Measurements from ENCODE around the gene WRNIP1. TPM values are rescaled to one million over a fixed set of nuclear protein-coding genes. Genes with fewer than 3 reads are reported as not detected.
A peak's percentile ranks its signal among the peaks of the same experiment; 100 is the strongest.

WRNIP1 gene
- total and polyA plus RNA-seq, 9 of the 15 experiments (the other 6 are each of a cell fraction or from before 2014, with no cell fraction given): 13.2 to 63.6 (median 48.6) TPM

GRCh38 chr6:2765896-2766766, 938 bp downstream of the WRNIP1 start (continued):
- TF ChIP-seq, protein P1, sequence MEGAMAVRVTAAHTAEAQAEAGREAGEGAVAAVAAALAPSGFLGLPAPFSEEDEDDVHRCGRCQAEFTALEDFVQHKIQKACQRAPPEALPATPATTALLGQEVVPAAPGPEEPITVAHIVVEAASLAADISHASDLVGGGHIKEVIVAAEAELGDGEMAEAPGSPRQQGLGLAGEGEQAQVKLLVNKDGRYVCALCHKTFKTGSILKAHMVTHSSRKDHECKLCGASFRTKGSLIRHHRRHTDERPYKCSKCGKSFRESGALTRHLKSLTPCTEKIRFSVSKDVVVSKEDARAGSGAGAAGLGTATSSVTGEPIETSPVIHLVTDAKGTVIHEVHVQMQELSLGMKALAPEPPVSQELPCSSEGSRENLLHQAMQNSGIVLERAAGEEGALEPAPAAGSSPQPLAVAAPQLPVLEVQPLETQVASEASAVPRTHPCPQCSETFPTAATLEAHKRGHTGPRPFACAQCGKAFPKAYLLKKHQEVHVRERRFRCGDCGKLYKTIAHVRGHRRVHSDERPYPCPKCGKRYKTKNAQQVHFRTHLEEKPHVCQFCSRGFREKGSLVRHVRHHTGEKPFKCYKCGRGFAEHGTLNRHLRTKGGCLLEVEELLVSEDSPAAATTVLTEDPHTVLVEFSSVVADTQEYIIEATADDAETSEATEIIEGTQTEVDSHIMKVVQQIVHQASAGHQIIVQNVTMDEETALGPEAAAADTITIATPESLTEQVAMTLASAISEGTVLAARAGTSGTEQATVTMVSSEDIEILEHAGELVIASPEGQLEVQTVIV (CRISPR knock-in tag; IDR thresholded peaks at IDR 0.05; ENCODE audit: borderline replicate concordance): no peak
- TF ChIP-seq, protein P2, sequence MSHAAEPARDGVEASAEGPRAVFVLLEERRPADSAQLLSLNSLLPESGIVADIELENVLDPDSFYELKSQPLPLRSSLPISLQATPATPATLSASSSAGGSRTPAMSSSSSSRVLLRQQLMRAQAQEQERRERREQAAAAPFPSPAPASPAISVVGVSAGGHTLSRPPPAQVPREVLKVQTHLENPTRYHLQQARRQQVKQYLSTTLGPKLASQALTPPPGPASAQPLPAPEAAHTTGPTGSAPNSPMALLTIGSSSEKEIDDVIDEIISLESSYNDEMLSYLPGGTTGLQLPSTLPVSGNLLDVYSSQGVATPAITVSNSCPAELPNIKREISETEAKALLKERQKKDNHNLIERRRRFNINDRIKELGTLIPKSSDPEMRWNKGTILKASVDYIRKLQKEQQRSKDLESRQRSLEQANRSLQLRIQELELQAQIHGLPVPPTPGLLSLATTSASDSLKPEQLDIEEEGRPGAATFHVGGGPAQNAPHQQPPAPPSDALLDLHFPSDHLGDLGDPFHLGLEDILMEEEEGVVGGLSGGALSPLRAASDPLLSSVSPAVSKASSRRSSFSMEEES (CRISPR knock-in tag; IDR thresholded peaks at IDR 0.05): no peak
- TF ChIP-seq SMAD4 (CRISPR knock-in tag; conservative IDR thresholded peaks at IDR 0.05) (0 out of 2 replicates have a peak, but pooled peaks have one; percentile 3), SAFB (IDR thresholded peaks at IDR 0.05; ENCODE audit: borderline replicate concordance, low read depth, low read length) (peak; percentile 22; the same call in 1 of the 2 replicates), MCM3 (IDR thresholded peaks at IDR 0.05) (no peak), HOMEZ (CRISPR knock-in tag; IDR thresholded peaks at IDR 0.05) (no peak), SNIP1 (IDR thresholded peaks at IDR 0.05; ENCODE audit: low read depth) (no peak), ZNF830 (CRISPR knock-in tag; IDR thresholded peaks at IDR 0.05) (no peak), CHCHD3 (CRISPR knock-in tag; IDR thresholded peaks at IDR 0.05) (no peak), E2F5 (CRISPR knock-in tag; IDR thresholded peaks at IDR 0.05) (no peak), HDAC8 (tag; IDR thresholded peaks at IDR 0.05) (no peak), RNF2 (IDR thresholded peaks at IDR 0.05) (no peak), U2AF1 (optimal IDR thresholded peaks at IDR 0.05; ENCODE audit: low read depth, low read length) (no peak)
- TF ChIP-seq, protein P3, sequence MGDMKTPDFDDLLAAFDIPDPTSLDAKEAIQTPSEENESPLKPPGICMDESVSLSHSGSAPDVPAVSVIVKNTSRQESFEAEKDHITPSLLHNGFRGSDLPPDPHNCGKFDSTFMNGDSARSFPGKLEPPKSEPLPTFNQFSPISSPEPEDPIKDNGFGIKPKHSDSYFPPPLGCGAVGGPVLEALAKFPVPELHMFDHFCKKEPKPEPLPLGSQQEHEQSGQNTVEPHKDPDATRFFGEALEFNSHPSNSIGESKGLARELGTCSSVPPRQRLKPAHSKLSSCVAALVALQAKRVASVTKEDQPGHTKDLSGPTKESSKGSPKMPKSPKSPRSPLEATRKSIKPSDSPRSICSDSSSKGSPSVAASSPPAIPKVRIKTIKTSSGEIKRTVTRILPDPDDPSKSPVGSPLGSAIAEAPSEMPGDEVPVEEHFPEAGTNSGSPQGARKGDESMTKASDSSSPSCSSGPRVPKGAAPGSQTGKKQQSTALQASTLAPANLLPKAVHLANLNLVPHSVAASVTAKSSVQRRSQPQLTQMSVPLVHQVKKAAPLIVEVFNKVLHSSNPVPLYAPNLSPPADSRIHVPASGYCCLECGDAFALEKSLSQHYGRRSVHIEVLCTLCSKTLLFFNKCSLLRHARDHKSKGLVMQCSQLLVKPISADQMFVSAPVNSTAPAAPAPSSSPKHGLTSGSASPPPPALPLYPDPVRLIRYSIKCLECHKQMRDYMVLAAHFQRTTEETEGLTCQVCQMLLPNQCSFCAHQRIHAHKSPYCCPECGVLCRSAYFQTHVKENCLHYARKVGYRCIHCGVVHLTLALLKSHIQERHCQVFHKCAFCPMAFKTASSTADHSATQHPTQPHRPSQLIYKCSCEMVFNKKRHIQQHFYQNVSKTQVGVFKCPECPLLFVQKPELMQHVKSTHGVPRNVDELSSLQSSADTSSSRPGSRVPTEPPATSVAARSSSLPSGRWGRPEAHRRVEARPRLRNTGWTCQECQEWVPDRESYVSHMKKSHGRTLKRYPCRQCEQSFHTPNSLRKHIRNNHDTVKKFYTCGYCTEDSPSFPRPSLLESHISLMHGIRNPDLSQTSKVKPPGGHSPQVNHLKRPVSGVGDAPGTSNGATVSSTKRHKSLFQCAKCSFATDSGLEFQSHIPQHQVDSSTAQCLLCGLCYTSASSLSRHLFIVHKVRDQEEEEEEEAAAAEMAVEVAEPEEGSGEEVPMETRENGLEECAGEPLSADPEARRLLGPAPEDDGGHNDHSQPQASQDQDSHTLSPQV (IDR thresholded peaks at IDR 0.05): no peak
- TF ChIP-seq, protein P4, sequence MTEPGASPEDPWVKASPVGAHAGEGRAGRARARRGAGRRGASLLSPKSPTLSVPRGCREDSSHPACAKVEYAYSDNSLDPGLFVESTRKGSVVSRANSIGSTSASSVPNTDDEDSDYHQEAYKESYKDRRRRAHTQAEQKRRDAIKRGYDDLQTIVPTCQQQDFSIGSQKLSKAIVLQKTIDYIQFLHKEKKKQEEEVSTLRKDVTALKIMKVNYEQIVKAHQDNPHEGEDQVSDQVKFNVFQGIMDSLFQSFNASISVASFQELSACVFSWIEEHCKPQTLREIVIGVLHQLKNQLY (CRISPR knock-in tag; conservative IDR thresholded peaks at IDR 0.05): no peak
